SK-N-SH treated with all-trans-retinoic acid at 6 μM for 48 hours (cell line): Measurements from ENCODE around the gene FAF1.

Experiments used
- CSDC2 ChIP-seq: fragments of 250-450 bp; sonication (Bioruptor Pico); IDR thresholded peaks from 2 replicates; pipeline ENCODE4 v1.5.0; 2020; ENCODE audit warnings: mild to moderate bottlenecking, moderate library complexity
- ISL1 ChIP-seq: fragments of 250-450 bp; sonication (Bioruptor Pico); IDR thresholded peaks from 2 replicates; pipeline ENCODE4 v2.1.2; 2022; ENCODE audit warnings: mild to moderate bottlenecking, moderate library complexity
- OSR1 ChIP-seq: fragments of 250-450 bp; sonication (Bioruptor Pico); IDR thresholded peaks from 2 replicates; pipeline ENCODE4 v1.8.0; 2022; ENCODE audit warnings: moderate library complexity, mild to moderate bottlenecking, inconsistent platforms
- PATZ1 ChIP-seq: fragments of 250-450 bp; sonication (Bioruptor Pico); IDR thresholded peaks from 2 replicates; pipeline ENCODE4 v1.8.0; 2020; ENCODE audit warnings: mild to moderate bottlenecking, moderate library complexity, borderline replicate concordance
- ZFP30 ChIP-seq: fragments of 450-650 bp; formaldehyde crosslinking; IDR thresholded peaks from 2 replicates; pipeline ENCODE4 v1.5.0; 2022; ENCODE audit warnings: mild to moderate bottlenecking, moderate library complexity

- TF ChIP-seq ZFP30 (CRISPR knock-in tag) (no peak), OSR1 (CRISPR knock-in tag) (no peak), PATZ1 (no peak), CSDC2 (no peak), ISL1 (no peak)
Measured at GRCh38 chr1:50976890-50977574, 17.0 kb upstream of the FAF1 start.
